Measurements from ENCODE around the gene SELENON. TPM values are rescaled to one million over a fixed set of nuclear protein-coding genes. Genes with fewer than 3 reads are reported as not detected.

The SELENON gene
- total RNA-seq, 1 donor from 2014 or later = 39.6 TPM

- intact Hi-C loops (cut with DNase I) = loop anchor here (5.0 kb wide), 1 partner anchor 298 kb away; no protein-coding TSS in a partner anchor
- no peak for DNase-seq
- no peak for ATAC-seq (ENCODE audit: poor library complexity)
These were observed 5.2 kb downstream of the SELENON start for GRCh38 chr1:25804964-25805862.

- ATAC-seq (ENCODE audit: poor library complexity) (peak; percentile 74), DNase-seq (peak; percentile 75)
- intact Hi-C loops (cut with DNase I) = loop anchor here (5.0 kb wide), 1 partner anchor 299 kb away; no protein-coding TSS in a partner anchor
These were observed 5.9 kb downstream of the SELENON start for GRCh38 chr1:25805863-25806225.

- ATAC-seq (ENCODE audit: poor library complexity) (no peak), DNase-seq (peak; percentile 68)
- intact Hi-C loops (cut with DNase I) = loop anchor here (5.0 kb wide), 1 partner anchor 299 kb away; no protein-coding TSS in a partner anchor
These were observed 6.4 kb downstream of the SELENON start for GRCh38 chr1:25806418-25806817.

GRCh38 chr1:25807480-25808390 lies 7.7 kb downstream of the SELENON start:
- intact Hi-C loops (cut with DNase I) = loop anchor here (5.0 kb wide), 1 partner anchor 300 kb away; no protein-coding TSS in a partner anchor
- DNase-seq (no peak), ATAC-seq (ENCODE audit: poor library complexity) (no peak)

- no peak for ATAC-seq (ENCODE audit: poor library complexity)
- DNase-seq = no peak
- intact Hi-C loops (cut with DNase I) = loop anchor here (5.0 kb wide), 1 partner anchor 301 kb away; no protein-coding TSS in a partner anchor
These were observed 8.7 kb downstream of the SELENON start for GRCh38 chr1:25808481-25809244.

GRCh38 chr1:25809283-25809926 lies 9.4 kb downstream of the SELENON start:
- intact Hi-C loops (cut with DNase I) = loop anchor here (5.0 kb wide), 1 partner anchor 302 kb away; no protein-coding TSS in a partner anchor
- no peak for DNase-seq

GRCh38 chr1:25809929-25810328 lies 9.9 kb downstream of the SELENON start:
- ATAC-seq (ENCODE audit: poor library complexity) (no peak), DNase-seq (no peak)
- intact Hi-C loops (cut with DNase I) = loop anchor here (5.0 to 10.0 kb wide), 4 partner anchors 198 to 565 kb away; partner anchors contain the start of gene RSRP1

More at GRCh38 chr1:25809283-25809926, 9.4 kb downstream of the SELENON start:
- no peak for ATAC-seq (ENCODE audit: poor library complexity)

- ATAC-seq (ENCODE audit: poor library complexity) = peak; percentile 72
- peak; percentile 88 for DNase-seq
- intact Hi-C loops (cut with DNase I) = loop anchor here (5.0 to 10.0 kb wide), 3 partner anchors 198 to 566 kb away; partner anchors contain the start of gene RSRP1
These were observed 10.6 kb downstream of the SELENON start for GRCh38 chr1:25810341-25811299.

GRCh38 chr1:25811384-25812082 lies 11.5 kb downstream of the SELENON start:
- intact Hi-C loops (cut with DNase I) = loop anchor here (5.0 to 10.0 kb wide), 3 partner anchors 199 to 567 kb away; partner anchors contain the start of gene RSRP1
- no peak for ATAC-seq (ENCODE audit: poor library complexity)
- no peak for DNase-seq

- DNase-seq (no peak), ATAC-seq (ENCODE audit: poor library complexity) (no peak)
- intact Hi-C loops (cut with DNase I) = loop anchor here (5.0 to 10.0 kb wide), 3 partner anchors 201 to 568 kb away; partner anchors contain the start of gene RSRP1
These were observed 13.2 kb downstream of the SELENON start for GRCh38 chr1:25813071-25813733.

- DNase-seq = no peak
- intact Hi-C loops (cut with DNase I) = loop anchor here (5.0 to 10.0 kb wide), 3 partner anchors 202 to 569 kb away; partner anchors contain the start of gene RSRP1
- ATAC-seq (ENCODE audit: poor library complexity) = no peak
These were observed 13.9 kb downstream of the SELENON start for GRCh38 chr1:25813734-25814471.

GRCh38 chr1:25814549-25815087 lies 14.6 kb downstream of the SELENON start:
- intact Hi-C loops (cut with DNase I) = loop anchor here (5.0 to 10.0 kb wide), 3 partner anchors 202 to 570 kb away; partner anchors contain the start of gene RSRP1

GRCh38 chr1:25815208-25816111 lies 15.5 kb downstream of the SELENON start:
- no peak for ATAC-seq (ENCODE audit: poor library complexity)
- DNase-seq = no peak
- intact Hi-C loops (cut with DNase I) = loop anchor here (10.0 kb wide), 2 partner anchors 411 to 571 kb away; partner anchors contain the start of gene RSRP1

More at GRCh38 chr1:25814549-25815087, 14.6 kb downstream of the SELENON start:
- DNase-seq = no peak
- ATAC-seq (ENCODE audit: poor library complexity) = no peak
